Measurements from ENCODE around the gene HOXC5.
A peak's percentile ranks its signal among the peaks of the same experiment; 100 is the strongest.

DNA sequence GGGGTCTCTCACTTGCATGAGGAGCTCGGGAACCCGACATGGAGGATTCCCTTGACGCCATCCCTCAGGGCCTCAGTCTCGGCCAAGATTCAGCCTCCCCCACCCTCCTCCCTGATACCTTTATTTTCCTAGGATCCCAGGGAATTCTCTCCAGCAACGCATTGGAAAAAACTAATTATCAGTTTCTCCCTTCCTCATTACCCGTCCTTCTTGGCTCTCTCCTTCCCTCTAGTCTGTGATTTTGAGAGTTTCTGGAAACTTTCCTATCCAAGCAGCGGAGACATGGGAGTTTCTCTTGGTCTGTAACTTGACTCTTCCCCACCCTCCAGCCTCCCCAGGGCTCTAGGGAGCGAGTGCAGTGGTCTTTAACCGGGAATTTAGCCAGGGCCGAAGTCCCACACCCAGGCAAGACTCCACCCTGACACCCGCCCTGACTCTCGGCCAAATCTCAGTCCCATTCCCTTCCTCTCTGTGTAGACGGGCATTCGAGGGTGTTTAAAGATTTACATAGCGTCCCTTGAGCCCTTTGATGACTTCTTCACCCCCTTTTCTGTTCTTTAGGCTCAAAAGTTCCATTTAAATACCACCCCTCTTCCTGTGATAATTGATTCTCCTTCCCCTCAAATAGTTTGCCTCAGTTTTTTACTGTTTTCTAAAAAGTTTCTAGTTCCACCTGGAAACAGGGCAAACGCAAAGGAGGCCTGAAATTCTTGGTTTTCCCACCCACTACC is 6.7 kb downstream of the HOXC5 start:
- TF ChIP-seq ZNF274 (IDR thresholded peaks at IDR 0.05; ENCODE audit: low read depth, low read length): no peak
- no peak for TF ChIP-seq YY1 (IDR thresholded peaks at IDR 0.05; ENCODE audit: insufficient read depth, insufficient read length)
- peak; percentile 75 for TF ChIP-seq SUZ12 (IDR thresholded peaks at IDR 0.05; ENCODE audit: extremely low read depth, insufficient read depth, insufficient read length)
